ENCODE data around the gene ARMC7. TPM values are rescaled to one million over a fixed set of nuclear protein-coding genes. Genes with fewer than 3 reads are reported as not detected.

The ARMC7 gene
- total RNA-seq, 2 donors from 2014 or later: 20.0 to 26.6 TPM

DNA sequence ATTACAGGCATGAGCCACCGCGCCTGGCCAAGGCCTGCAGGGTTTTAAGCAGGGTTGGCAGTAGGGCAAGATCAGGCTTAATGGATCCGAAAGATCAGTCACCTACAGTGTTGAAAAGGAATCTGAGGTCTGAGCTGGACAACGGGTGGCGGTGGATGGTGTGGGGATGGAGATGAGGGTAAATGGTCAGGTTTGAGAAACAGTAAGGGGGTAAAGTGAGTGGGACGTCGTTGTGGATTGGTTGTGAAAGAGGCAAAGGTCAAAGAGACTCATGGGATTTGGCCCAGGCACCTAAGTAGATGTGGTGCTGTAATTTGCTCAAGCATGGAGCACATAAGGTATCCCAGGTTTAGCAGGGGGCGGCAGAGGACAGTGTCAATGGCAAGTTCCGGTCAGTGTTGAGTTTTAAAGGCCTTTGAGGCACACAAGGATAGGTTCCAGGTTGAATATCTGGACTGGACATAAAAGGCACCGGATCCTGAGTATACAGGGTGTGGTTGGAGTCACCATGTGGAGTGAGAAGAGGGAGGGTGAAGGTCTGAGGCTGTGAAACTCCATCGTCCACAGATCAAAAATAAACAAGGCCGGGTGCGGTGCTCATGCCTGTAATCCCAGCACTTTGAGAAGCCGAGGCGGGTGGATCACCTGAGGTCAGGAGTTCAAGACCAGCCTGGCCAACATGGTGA, 23.1 kb upstream of the ARMC7 start:
- peak overlapping the region; percentile 79 for H3K27ac Mint-ChIP-seq
- Histone ChIP-seq H3K9ac (ENCODE audit: extremely low read depth, low read length, poor library complexity, severe bottlenecking) (no peak overlapping the region), H3K4me1 (ENCODE audit: control insufficient read depth, insufficient read depth, low read length) (peaks cover 6% of the 10 kb centered on the region), H3K4me3 (ENCODE audit: low read length) (peak overlapping the region; percentile 89), H3K9me3 (ENCODE audit: control insufficient read depth, low read length) (no peaks in the 10 kb centered on the region), H3K27me3 (ENCODE audit: control insufficient read depth, insufficient read depth, low read length, poor library complexity, severe bottlenecking) (no peaks in the 10 kb centered on the region), H3K27ac (ENCODE audit: low read depth, low read length) (no peak overlapping the region), H3K36me3 (ENCODE audit: control insufficient read depth, insufficient read depth, low read length) (no peaks in the 10 kb centered on the region)
- H3K27me3 Mint-ChIP-seq (ENCODE audit: insufficient read depth): no peaks in the 10 kb centered on the region
- H3K4me1 Mint-ChIP-seq: peaks cover 45% of the 10 kb centered on the region
- peak overlapping the region; percentile 82 for H3K4me3 Mint-ChIP-seq
- WGBS, 2 experiments (ENCODE audit: insufficient coverage in 1 of 2, insufficient read length in 1 of 2): 85 to 86% methylated on average over 12 to 14 of the region's 15 CpGs
- TF ChIP-seq, protein P1, sequence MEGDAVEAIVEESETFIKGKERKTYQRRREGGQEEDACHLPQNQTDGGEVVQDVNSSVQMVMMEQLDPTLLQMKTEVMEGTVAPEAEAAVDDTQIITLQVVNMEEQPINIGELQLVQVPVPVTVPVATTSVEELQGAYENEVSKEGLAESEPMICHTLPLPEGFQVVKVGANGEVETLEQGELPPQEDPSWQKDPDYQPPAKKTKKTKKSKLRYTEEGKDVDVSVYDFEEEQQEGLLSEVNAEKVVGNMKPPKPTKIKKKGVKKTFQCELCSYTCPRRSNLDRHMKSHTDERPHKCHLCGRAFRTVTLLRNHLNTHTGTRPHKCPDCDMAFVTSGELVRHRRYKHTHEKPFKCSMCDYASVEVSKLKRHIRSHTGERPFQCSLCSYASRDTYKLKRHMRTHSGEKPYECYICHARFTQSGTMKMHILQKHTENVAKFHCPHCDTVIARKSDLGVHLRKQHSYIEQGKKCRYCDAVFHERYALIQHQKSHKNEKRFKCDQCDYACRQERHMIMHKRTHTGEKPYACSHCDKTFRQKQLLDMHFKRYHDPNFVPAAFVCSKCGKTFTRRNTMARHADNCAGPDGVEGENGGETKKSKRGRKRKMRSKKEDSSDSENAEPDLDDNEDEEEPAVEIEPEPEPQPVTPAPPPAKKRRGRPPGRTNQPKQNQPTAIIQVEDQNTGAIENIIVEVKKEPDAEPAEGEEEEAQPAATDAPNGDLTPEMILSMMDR (conservative IDR thresholded peaks at IDR 0.05): peak; percentile 24
- DNase-seq: peak; percentile 72
- H3K9me3 Mint-ChIP-seq: no peaks in the 10 kb centered on the region
- peaks cover 1% of the 10 kb centered on the region for H3K36me3 Mint-ChIP-seq (ENCODE audit: low read depth)

DNA sequence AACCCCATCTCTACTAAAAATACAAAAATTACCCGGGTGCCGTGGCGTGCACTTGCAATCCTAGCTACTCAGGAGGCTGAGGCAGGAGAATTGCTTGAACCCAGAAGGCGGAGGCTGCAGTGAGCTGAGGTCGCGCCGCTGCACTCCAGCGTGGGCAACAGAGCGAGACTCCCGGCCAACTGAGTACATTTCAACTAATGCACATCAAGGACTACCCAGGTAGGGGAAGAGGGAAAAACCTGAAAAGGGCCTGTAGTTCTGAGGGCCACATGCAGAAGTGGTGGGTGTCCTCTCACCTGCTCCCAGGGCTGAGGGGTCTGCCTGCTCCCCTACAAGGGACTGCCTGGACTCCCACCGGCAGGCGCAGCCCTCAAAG, 22.6 kb upstream of the ARMC7 start:
- Histone ChIP-seq H3K4me3 (ENCODE audit: low read length) (peak overlapping the region; percentile 89), H3K36me3 (ENCODE audit: control insufficient read depth, insufficient read depth, low read length) (no peaks in the 10 kb centered on the region), H3K27me3 (ENCODE audit: control insufficient read depth, insufficient read depth, low read length, poor library complexity, severe bottlenecking) (no peaks in the 10 kb centered on the region), H3K27ac (ENCODE audit: low read depth, low read length) (no peak overlapping the region), H3K9me3 (ENCODE audit: control insufficient read depth, low read length) (no peaks in the 10 kb centered on the region), H3K9ac (ENCODE audit: extremely low read depth, low read length, poor library complexity, severe bottlenecking) (peak overlapping the region; percentile 90), H3K4me1 (ENCODE audit: control insufficient read depth, insufficient read depth, low read length) (peaks cover 6% of the 10 kb centered on the region)
- 62 to 64% methylated on average over 7 to 12 of the region's 12 CpGs for WGBS, 2 experiments (ENCODE audit: insufficient coverage in 1 of 2, insufficient read length in 1 of 2)
- Mint-ChIP-seq H3K4me3 (peak overlapping the region; percentile 82), H3K4me1 (peaks cover 50% of the 10 kb centered on the region), H3K36me3 (ENCODE audit: low read depth) (peaks cover 1% of the 10 kb centered on the region), H3K27me3 (ENCODE audit: insufficient read depth) (no peaks in the 10 kb centered on the region), H3K27ac (peak overlapping the region; percentile 79), H3K9me3 (no peaks in the 10 kb centered on the region)
- DNase-seq: no peak
- TF ChIP-seq, protein P1 (conservative IDR thresholded peaks at IDR 0.05): no peak

DNA sequence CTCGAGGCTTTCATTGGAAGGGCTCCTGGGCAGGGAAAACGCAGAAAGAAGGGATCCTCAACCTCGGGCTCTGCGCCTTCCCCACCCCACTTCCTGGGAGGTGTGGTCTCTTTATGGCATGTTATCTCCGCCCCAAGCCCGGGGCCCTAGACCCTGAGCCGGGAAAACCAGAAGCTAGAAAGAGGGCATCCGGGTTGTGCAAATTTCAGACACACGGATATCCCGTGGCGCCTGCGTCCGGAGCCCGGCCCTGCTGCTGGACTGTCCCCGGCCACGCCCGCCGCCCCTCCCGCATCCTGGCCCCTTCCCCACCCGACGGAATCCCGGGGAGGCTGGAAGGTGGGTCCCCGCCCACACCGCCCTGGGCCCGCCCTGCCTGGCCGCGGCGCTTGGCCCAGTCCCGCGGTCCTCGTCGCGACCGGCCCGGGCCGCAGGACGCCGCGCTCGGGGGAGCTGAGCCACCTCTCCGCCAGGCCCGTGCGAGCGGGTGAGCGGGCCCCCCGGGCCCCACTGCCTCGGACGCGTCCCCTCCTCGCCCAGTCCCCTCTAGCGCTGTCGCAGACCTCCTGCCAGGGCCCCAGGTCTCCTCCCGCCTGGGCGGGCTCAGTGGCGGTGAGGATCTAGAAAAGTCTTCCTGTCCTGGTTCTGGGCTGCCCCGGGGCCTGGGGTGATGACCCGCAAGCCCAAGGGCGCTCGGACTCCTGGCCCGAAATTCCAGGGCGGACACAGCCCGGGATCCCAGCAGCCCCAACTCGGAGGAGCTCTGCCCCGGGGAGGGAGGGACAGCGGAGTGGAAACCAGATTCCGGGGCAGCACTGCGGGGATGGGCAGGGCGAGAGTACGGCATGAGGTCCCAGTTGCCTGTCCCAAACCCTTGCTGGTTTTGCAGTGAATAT, 22.0 kb upstream of the ARMC7 start, which contains the start of gene SLC16A5:
Gene SLC16A5, plus strand, starts transcription at position 397 of the 896 bp plus-strand sequence. CDS start 5,683 bp downstream, outside the sequence.
- Histone ChIP-seq H3K27ac (ENCODE audit: low read depth, low read length) (no peak within 1 kb of the TSS), H3K36me3 (ENCODE audit: control insufficient read depth, insufficient read depth, low read length) (no peaks in the 10 kb centered on the region), H3K9ac (ENCODE audit: extremely low read depth, low read length, poor library complexity, severe bottlenecking) (peak within 1 kb of the TSS; percentile 90), H3K27me3 (ENCODE audit: control insufficient read depth, insufficient read depth, low read length, poor library complexity, severe bottlenecking) (no peaks in the 10 kb centered on the region), H3K4me1 (ENCODE audit: control insufficient read depth, insufficient read depth, low read length) (peaks cover 6% of the 10 kb centered on the region), H3K9me3 (ENCODE audit: control insufficient read depth, low read length) (no peaks in the 10 kb centered on the region), H3K4me3 (ENCODE audit: low read length) (peak within 1 kb of the TSS; percentile 89)
- Mint-ChIP-seq H3K9me3 (no peaks in the 10 kb centered on the region), H3K27me3 (ENCODE audit: insufficient read depth) (no peaks in the 10 kb centered on the region), H3K4me3 (peak within 1 kb of the TSS; percentile 82), H3K36me3 (ENCODE audit: low read depth) (peaks cover 3% of the 10 kb centered on the region), H3K27ac (peak within 1 kb of the TSS; percentile 92), H3K4me1 (peaks cover 50% of the 10 kb centered on the region)
- WGBS, 2 experiments (ENCODE audit: insufficient coverage in 1 of 2, insufficient read length in 1 of 2): 3 to 4% methylated on average over 41 to 69 of the region's 69 CpGs
- TF ChIP-seq, protein P1 (conservative IDR thresholded peaks at IDR 0.05): no peak
- peak; percentile 100 for DNase-seq
